Measurements from ENCODE around the gene TNIP2. TPM values are rescaled to one million over a fixed set of nuclear protein-coding genes. Genes with fewer than 3 reads are reported as not detected.

The TNIP2 gene
- total and polyA plus RNA-seq, 2 of the 13 experiments (the other 11 are each of a cell fraction or from before 2014, with no cell fraction given): 25.6 to 38.0 TPM

DNA sequence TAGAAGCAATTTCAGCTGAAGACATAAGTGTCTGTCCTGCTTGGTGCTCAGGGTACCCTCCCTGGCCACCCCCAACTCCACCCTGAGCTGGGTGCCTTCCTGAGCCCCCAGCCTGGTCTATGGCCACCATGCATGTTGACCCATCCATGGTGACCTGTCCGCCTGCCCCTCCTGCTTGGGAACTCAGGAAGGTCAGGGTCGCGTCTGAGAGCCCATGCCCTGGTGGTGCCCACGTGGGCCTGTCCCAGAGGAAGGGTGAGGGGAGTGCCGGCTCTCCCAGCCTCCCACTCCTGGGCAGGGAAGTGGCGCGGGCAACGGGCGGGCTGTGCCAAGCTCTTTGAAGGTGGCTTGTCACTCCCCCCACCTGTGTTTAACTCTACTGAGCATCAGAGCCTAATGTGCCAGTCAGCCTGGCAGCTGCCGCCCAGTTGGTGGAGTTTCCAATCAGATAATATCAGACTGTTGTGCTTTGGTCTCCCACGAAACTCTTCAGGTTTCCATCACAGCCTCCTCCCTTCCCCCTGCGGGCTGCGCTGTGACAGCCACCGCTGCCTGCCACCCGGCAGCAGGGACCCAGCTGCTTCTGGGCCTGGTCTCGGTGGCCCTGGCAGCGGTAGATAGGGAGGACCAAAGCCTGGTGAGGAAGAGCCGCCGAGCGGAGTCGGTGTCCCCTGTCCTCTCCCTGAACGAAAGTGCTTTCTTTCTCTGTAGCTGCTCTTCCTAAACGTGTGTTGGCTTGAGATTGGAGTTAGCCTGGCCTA lies 41.6 kb upstream of the TNIP2 start:
- FAIRE-seq: no peak
- TF ChIP-seq, protein P1, sequence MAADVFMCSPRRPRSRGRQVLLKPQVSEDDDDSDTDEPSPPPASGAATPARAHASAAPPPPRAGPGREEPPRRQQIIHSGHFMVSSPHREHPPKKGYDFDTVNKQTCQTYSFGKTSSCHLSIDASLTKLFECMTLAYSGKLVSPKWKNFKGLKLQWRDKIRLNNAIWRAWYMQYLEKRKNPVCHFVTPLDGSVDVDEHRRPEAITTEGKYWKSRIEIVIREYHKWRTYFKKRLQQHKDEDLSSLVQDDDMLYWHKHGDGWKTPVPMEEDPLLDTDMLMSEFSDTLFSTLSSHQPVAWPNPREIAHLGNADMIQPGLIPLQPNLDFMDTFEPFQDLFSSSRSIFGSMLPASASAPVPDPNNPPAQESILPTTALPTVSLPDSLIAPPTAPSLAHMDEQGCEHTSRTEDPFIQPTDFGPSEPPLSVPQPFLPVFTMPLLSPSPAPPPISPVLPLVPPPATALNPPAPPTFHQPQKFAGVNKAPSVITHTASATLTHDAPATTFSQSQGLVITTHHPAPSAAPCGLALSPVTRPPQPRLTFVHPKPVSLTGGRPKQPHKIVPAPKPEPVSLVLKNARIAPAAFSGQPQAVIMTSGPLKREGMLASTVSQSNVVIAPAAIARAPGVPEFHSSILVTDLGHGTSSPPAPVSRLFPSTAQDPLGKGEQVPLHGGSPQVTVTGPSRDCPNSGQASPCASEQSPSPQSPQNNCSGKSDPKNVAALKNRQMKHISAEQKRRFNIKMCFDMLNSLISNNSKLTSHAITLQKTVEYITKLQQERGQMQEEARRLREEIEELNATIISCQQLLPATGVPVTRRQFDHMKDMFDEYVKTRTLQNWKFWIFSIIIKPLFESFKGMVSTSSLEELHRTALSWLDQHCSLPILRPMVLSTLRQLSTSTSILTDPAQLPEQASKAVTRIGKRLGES (CRISPR knock-in tag; IDR thresholded peaks at IDR 0.05; ENCODE audit: borderline replicate concordance): no peak
- TF ChIP-seq RARA (CRISPR knock-in tag; IDR thresholded peaks at IDR 0.05) (no peak), GABPB1 (CRISPR knock-in tag; IDR thresholded peaks at IDR 0.05) (0 out of 2 replicates have a peak, but pooled peaks have one; percentile 4), AKAP8 (CRISPR knock-in tag; IDR thresholded peaks at IDR 0.05) (0 out of 2 replicates have a peak, but pooled peaks have one; percentile 10), U2AF2 (IDR thresholded peaks at IDR 0.05; ENCODE audit: low read depth, low read length) (no peak), NCOR1 (IDR thresholded peaks at IDR 0.05; ENCODE audit: borderline replicate concordance, low read length) (no peak), NRL (CRISPR knock-in tag; IDR thresholded peaks at IDR 0.05; ENCODE audit: borderline replicate concordance) (no peak), HNRNPL (IDR thresholded peaks at IDR 0.05; ENCODE audit: low read depth, low read length) (peak; percentile 86), GTF2F1 (IDR thresholded peaks at IDR 0.05; ENCODE audit: low read length) (no peak), HMGA1 (CRISPR knock-in tag; conservative IDR thresholded peaks at IDR 0.05) (no peak), EEA1 (CRISPR knock-in tag; IDR thresholded peaks at IDR 0.05; ENCODE audit: borderline replicate concordance) (no peak), TEAD2 (CRISPR knock-in tag; IDR thresholded peaks at IDR 0.05) (no peak), MIER2 (CRISPR knock-in tag; IDR thresholded peaks at IDR 0.05) (no peak), AGO2 (optimal IDR thresholded peaks at IDR 0.05; ENCODE audit: low read depth, low read length) (peak; percentile 44), XRCC5 (optimal IDR thresholded peaks at IDR 0.05; ENCODE audit: low read length) (no peak), ZBTB3 (CRISPR knock-in tag; IDR thresholded peaks at IDR 0.05; ENCODE audit: borderline replicate concordance, low read depth) (no peak)
- TF ChIP-seq, protein P2, sequence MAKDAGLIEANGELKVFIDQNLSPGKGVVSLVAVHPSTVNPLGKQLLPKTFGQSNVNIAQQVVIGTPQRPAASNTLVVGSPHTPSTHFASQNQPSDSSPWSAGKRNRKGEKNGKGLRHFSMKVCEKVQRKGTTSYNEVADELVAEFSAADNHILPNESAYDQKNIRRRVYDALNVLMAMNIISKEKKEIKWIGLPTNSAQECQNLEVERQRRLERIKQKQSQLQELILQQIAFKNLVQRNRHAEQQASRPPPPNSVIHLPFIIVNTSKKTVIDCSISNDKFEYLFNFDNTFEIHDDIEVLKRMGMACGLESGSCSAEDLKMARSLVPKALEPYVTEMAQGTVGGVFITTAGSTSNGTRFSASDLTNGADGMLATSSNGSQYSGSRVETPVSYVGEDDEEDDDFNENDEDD (CRISPR knock-in tag; IDR thresholded peaks at IDR 0.05; ENCODE audit: borderline replicate concordance): no peak
- TF ChIP-seq, protein P3, sequence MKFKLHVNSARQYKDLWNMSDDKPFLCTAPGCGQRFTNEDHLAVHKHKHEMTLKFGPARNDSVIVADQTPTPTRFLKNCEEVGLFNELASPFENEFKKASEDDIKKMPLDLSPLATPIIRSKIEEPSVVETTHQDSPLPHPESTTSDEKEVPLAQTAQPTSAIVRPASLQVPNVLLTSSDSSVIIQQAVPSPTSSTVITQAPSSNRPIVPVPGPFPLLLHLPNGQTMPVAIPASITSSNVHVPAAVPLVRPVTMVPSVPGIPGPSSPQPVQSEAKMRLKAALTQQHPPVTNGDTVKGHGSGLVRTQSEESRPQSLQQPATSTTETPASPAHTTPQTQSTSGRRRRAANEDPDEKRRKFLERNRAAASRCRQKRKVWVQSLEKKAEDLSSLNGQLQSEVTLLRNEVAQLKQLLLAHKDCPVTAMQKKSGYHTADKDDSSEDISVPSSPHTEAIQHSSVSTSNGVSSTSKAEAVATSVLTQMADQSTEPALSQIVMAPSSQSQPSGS (CRISPR knock-in tag; IDR thresholded peaks at IDR 0.05): no peak

More for the DNA sequence above, 41.6 kb upstream of the TNIP2 start:
- Histone ChIP-seq H3K36me3 (replicated peaks in 1 of 2; ENCODE audit: control insufficient read depth in 1 of 2, insufficient read depth in 2 of 2, low read length in 2 of 2) (peaks cover 1 to 11% of the 10 kb centered on the region in 2 experiments; a peak in 2 of 5 replicates), H3K9ac (ENCODE audit: insufficient read depth, low read depth, low read length) (no peak overlapping the region), H3K4me1 (ENCODE audit: insufficient read depth, low read length) (peaks cover 86% of the 10 kb centered on the region), H3K27ac (ENCODE audit: extremely low read length, insufficient read depth, low read length) (peak overlapping the region; percentile 36), H3K4me3 (replicated peaks in 1 of 3; ENCODE audit: insufficient read depth in 1 of 3, low read depth in 2 of 3, low read length in 3 of 3) (no peak overlapping the region), H3K27me3 (ENCODE audit: control insufficient read depth in 1 of 2, insufficient read depth in 2 of 2, low read length in 2 of 2) (no peaks in the 10 kb centered on the region), H3K4me2 (ENCODE audit: low read depth, low read length) (no peak overlapping the region), H3K9me3 (ENCODE audit: low read length) (no peaks in the 10 kb centered on the region), H4K20me1 (ENCODE audit: insufficient read depth, low read length) (no peaks in the 10 kb centered on the region), H3K79me2 (ENCODE audit: insufficient read depth, low read length) (peaks cover 55% of the 10 kb centered on the region), H2AFZ (ENCODE audit: low read length) (no peak overlapping the region)
- ATAC-seq (no peak), DNase-seq (ENCODE audit: low spot score) (no peak)
- ChIA-PET CTCF (ENCODE audit: low intra/inter-chr PET ratio, low total read pairs) (no interaction called here), POLR2A (interaction anchor here (1.6 kb wide), 1 partner anchor 37 kb away, joined by 5 read pairs; no protein-coding TSS in a partner anchor)
- BruUV-seq (replicated peaks): no TSS peak
- WGBS (ENCODE audit: low lambda C conversion rate): 93% methylated on average over 19 of the region's 23 CpGs
- intact Hi-C loops (cut with micrococcal nuclease; ENCODE audit: unreplicated experiment): no loop called here
- in situ Hi-C loops (cut with HindIII; ENCODE audit: extremely low pct_ligation_motif_present, low pct_unique_long_range_greater_than_20kb): no loop called here
